Fibroblast of lung (primary cell): ENCODE results near the gene PTPRE. TPM values are rescaled to one million over a fixed set of nuclear protein-coding genes. Genes with fewer than 3 reads are reported as not detected.

Source experiments
- DNase-seq, 2 donors: peaks; one replicate each; pipeline versions ENCODE4 v3.0.0 to v3.0.0-alpha.2; 2010; ENCODE audit warnings: low read depth in 2 of 2
- H2AFZ ChIP-seq: 2 replicates; pipeline ENCODE4 v1.5.1; 2012; ENCODE audit warnings: low read length, control low read depth, inconsistent platforms
- H3K27ac ChIP-seq: 2 replicates; pipeline ENCODE4 v1.5.1; 2011; ENCODE audit warnings: low read length, control low read depth; ENCODE audit not compliant: insufficient read depth
- H3K27me3 ChIP-seq: 2 replicates; pipeline ENCODE4 v1.5.1; 2011; ENCODE audit warnings: mild to moderate bottlenecking, low read length; ENCODE audit not compliant: control insufficient read depth, insufficient read depth
- H3K36me3 ChIP-seq: 2 replicates; pipeline ENCODE4 v1.5.1; 2011; ENCODE audit warnings: low read length; ENCODE audit not compliant: control insufficient read depth, insufficient read depth
- H3K4me1 ChIP-seq: 2 replicates; pipeline ENCODE4 v1.5.1; 2011; ENCODE audit warnings: low read length; ENCODE audit not compliant: control insufficient read depth, insufficient read depth; ENCODE audit errors: extremely low read depth
- H3K4me2 ChIP-seq: 2 replicates; pipeline ENCODE4 v1.5.1; 2011; ENCODE audit warnings: low read length, control low read depth; ENCODE audit not compliant: insufficient read depth; ENCODE audit errors: extremely low read depth
- H3K4me3 ChIP-seq, 4 experiments: fragments of 200-600 bp in 1 of 4; sonication (generic) in 1 of 4; replicated peaks in 1 of 4; 2 replicates each; pipeline ENCODE4 v1.5.1; 2011 to 2016; ENCODE audit warnings: low read length in 4 of 4, low read depth in 3 of 4, mild to moderate bottlenecking in 3 of 4, control low read depth in 2 of 4, inconsistent platforms in 1 of 4, mixed read lengths in 1 of 4; ENCODE audit not compliant: insufficient read depth in 1 of 4; ENCODE audit errors: control extremely low read depth in 1 of 4
- H3K79me2 ChIP-seq: 2 replicates; pipeline ENCODE4 v1.5.1; 2012; ENCODE audit warnings: mild to moderate bottlenecking, low read length, inconsistent platforms; ENCODE audit not compliant: control insufficient read depth, insufficient read depth
- H3K9ac ChIP-seq: 2 replicates; pipeline ENCODE4 v1.5.1; 2011; ENCODE audit warnings: mild to moderate bottlenecking, low read length, control low read depth; ENCODE audit not compliant: insufficient read depth
- H3K9me3 ChIP-seq: 2 replicates; pipeline ENCODE4 v1.5.1; 2012; ENCODE audit warnings: low read depth, low read length; ENCODE audit not compliant: control insufficient read depth, insufficient read depth
- H4K20me1 ChIP-seq: 2 replicates; pipeline ENCODE4 v1.5.1; 2011; ENCODE audit warnings: low read length; ENCODE audit not compliant: control insufficient read depth, insufficient read depth; ENCODE audit errors: extremely low read depth
- CTCF ChIP-seq, 2 donors: IDR thresholded peaks in 1 of 2; conservative IDR thresholded peaks in 1 of 2; 1 replicate in 1 of 2; 2 replicates in 1 of 2; pipeline ENCODE4 v1.5.1; 2011 to 2012; ENCODE audit warnings: low read length in 2 of 2, control low read depth in 1 of 2, inconsistent platforms in 1 of 2, low read depth in 1 of 2, mild to moderate bottlenecking in 1 of 2
- EZH2 ChIP-seq: IDR thresholded peaks from 2 replicates; pipeline ENCODE4 v1.5.1; 2012; ENCODE audit warnings: low read length, control low read depth, mild to moderate bottlenecking; ENCODE audit errors: missing control alignments
- polyA plus RNA-seq, 2 donors: library from polyadenylated mRNA; depleted of rRNA in 1 of 2; stranded (reverse) in 1 of 2; unstranded in 1 of 2; fragments of >200 nt; gene quantifications; 2 replicates each; pipeline ENCODE4 v1.2.1, GENCODE V29; 2011 to 2012; ENCODE audit warnings: missing spikeins in 1 of 2
- total RNA-seq: library from RNA; depleted of rRNA; stranded (reverse); fragments of >200 nt; gene quantifications from 2 replicates; pipeline ENCODE4 v1.2.1, GENCODE V29; 2014

Gene PTPRE
- total and polyA plus RNA-seq, 2 donors (not counting 1 experiment from before 2014, with no cell fraction given), result 0.75 to 1.8 TPM

DNA sequence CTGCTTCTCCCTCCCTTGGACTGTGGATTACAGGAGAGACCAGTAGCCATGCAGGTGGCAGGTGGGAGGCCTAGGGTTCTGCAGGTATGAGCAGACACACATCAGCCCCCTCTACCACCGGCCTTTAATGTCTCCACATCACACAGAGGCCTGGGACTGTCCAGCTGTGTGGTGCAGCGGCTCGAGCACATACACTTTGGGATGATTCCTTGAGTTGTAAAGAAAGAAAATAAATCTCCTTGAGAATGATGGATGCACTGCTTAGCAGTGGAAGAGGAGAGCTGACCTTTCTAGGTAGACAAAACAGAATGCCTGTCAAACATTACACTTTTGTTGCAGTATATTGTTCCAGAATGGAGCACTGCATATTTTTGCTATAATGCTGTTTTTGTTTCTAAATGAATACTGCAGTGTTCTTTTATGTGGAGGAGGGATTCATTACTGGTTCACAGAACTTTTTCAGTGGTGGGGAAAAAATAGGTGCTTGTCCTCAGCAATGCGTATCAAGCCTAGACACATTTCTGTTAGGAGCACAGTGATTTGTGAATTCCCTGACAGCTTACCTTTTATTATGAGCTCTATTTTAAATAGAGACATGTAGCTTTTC, 66.0 kb downstream of the PTPRE start:
- H3K36me3 ChIP-seq, result no peaks in the 10 kb centered on the region
- H3K27ac ChIP-seq, result no peak overlapping the region
- no peak overlapping the region for H2AFZ ChIP-seq
- no peak for DNase-seq
- no peaks in the 10 kb centered on the region for H3K79me2 ChIP-seq
- H3K9ac ChIP-seq, result no peak overlapping the region
- H3K27me3 ChIP-seq, result no peaks in the 10 kb centered on the region
- no peak overlapping the region for H3K4me2 ChIP-seq
- TF ChIP-seq CTCF (conservative IDR thresholded peaks at IDR 0.05 in 1 of 2, IDR thresholded peaks at IDR 0.05 in 1 of 2; ENCODE audit: low read depth in 1 of 2, low read length in 2 of 2) (no peak), EZH2 (no peak)
- H3K4me3 ChIP-seq, result no peak overlapping the region
- no peaks in the 10 kb centered on the region for H3K4me1 ChIP-seq
- no peaks in the 10 kb centered on the region for H3K9me3 ChIP-seq
- H4K20me1 ChIP-seq, result no peaks in the 10 kb centered on the region

DNA sequence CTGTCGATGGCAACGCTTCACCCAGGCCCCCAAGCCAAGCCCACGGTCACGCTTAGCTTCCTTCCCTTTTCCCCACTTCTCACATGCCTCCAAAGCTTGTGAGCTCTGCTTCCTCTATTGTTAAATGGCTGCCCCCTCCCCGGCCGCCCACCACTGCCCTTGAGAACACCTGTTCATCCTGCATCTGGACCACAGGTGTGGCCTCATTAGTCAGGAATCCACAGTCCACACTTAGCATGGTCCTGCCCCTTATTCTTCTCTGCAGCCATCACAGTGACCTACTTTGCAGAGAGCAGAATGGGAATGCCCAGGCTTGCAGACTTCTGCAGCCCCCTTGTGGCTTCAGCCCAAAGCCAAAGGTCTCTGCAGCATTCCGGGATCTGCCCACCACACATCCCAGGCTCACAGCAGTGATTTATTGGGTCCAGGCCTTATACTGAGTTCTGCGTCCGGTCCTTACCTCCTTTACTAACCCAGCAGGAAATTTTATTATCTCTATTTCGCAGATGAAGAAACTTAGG, 66.9 kb downstream of the PTPRE start:
- no peak for TF ChIP-seq CTCF (conservative IDR thresholded peaks at IDR 0.05 in 1 of 2, IDR thresholded peaks at IDR 0.05 in 1 of 2; ENCODE audit: low read depth in 1 of 2, low read length in 2 of 2)
- TF ChIP-seq EZH2, result no peak
- DNase-seq, result no peak
- Histone ChIP-seq H3K9me3 (no peaks in the 10 kb centered on the region), H2AFZ (no peak overlapping the region), H4K20me1 (no peaks in the 10 kb centered on the region), H3K4me3 (no peak overlapping the region), H3K27ac (no peak overlapping the region), H3K4me2 (no peak overlapping the region), H3K36me3 (no peaks in the 10 kb centered on the region), H3K4me1 (no peaks in the 10 kb centered on the region), H3K79me2 (no peaks in the 10 kb centered on the region), H3K9ac (no peak overlapping the region), H3K27me3 (no peaks in the 10 kb centered on the region)

DNA sequence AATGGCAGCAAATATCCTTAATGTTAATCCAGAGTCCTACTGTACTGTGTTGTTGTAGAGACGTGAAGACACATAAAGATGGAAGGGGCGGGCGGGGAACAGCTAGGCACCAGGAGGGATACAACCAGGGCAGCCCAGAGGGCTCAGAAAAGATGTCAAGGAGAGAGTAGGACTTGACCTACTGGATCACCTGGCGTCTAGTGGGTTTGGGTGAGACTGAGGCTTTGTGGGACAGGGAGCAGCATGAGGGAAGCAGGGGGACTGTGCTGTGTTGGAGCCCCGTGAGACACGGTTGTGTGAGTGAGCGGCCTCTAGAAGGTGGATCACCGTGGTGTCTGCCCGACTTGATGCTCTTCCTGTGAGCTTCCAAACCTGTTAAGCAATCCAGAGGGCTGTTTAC, 68.0 kb downstream of the PTPRE start:
- Histone ChIP-seq H3K9ac (no peak overlapping the region), H3K27ac (no peak overlapping the region), H4K20me1 (no peaks in the 10 kb centered on the region), H3K4me3 (no peak overlapping the region), H3K36me3 (no peaks in the 10 kb centered on the region), H3K79me2 (no peaks in the 10 kb centered on the region), H2AFZ (no peak overlapping the region), H3K4me1 (no peaks in the 10 kb centered on the region), H3K9me3 (no peaks in the 10 kb centered on the region), H3K27me3 (no peaks in the 10 kb centered on the region), H3K4me2 (no peak overlapping the region)
- no peak for TF ChIP-seq CTCF (conservative IDR thresholded peaks at IDR 0.05 in 1 of 2, IDR thresholded peaks at IDR 0.05 in 1 of 2; ENCODE audit: low read depth in 1 of 2, low read length in 2 of 2)
- no peak for TF ChIP-seq EZH2
- DNase-seq, result no peak
